EL (cell line): ENCODE results near the gene ABCA8.

Source experiments
- DNase-seq: peaks from one replicate; pipeline ENCODE4 v3.0.0-alpha.2; 2016

Gene ABCA8

GRCh38 chr17:68868708-68869107 is 86.5 kb downstream of the ABCA8 start:
- no peak for DNase-seq

DNA sequence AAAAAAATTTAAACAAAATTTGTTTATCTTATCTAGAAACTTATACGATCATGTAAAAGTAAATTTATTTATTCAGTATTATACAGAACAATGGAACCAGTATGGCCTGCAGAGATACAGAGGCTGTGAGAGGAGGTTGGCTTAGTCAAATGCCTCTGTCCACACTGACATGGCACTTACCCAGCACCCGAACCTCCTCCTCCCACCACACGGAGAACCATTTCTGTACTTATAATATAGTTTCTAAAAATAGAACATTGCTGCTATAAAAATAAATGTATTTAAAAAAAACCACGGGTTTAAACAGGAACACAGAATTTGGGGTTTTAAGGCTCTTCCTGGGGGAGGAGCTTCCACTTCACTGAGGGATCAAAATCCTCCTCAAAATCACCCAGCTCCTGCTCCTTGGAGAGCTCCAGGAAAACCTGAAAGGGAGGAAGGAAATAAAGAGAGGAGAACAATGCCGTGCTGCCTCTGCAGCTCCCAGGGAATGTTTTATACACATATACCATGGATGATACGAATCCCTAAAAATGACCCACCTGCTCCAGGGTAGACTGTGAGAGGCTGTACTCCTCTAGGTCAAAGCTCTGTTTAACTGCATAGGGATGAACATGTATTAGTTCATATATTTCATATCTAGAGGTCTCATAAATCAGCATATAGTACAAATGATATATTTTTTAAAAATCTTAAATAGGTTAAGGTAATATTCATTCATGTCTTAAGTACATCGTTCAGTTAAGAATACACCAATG is 87.3 kb downstream of the ABCA8 start:
- DNase-seq, result no peak

DNA sequence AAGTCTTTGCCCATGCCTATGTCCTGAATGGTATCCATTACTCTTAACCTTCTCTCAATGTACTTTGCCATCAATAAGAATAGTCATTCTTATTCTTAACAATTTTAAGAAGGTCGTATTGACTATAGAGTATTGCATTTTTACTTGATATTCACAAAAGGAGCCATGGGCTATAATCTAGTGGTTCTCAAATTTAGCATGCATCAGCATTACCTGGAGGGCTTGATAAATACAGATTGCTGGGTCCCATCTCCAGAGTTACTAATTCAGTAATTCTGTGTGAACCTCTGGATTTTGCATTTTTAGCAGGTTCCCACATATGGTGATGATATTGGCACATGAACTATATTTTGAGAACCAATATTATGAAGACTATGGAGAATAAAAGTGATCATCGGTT is 89.6 kb downstream of the ABCA8 start:
- DNase-seq, result no peak

DNA sequence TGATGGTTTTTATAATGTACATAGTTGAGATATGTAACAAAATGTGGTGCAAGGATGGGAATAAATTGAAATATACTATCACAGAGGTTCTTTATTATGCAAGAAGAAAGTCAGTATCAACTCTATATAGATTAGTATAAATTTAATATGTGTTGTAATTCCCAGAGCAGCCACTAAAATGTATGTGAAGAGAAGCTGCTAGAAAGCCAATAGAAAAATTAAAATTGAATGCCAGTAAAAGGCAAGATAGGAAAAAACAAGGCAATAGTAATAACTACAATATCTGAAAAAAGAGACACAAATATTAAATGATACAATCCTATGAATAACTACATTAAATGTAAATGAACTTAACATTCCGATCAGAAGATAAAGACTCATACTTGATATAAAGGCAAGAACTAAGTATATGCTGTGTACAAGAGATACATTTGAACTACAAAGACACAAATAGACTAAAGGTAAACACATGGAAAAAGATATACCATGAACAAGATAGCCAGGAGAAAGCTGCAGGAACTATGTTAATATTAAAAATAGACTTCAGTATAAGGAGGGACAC is 92.0 kb downstream of the ABCA8 start:
- DNase-seq, result no peak

- no peak for DNase-seq
Observed at GRCh38 chr17:68861602-68862001, 93.6 kb downstream of the ABCA8 start.

DNA sequence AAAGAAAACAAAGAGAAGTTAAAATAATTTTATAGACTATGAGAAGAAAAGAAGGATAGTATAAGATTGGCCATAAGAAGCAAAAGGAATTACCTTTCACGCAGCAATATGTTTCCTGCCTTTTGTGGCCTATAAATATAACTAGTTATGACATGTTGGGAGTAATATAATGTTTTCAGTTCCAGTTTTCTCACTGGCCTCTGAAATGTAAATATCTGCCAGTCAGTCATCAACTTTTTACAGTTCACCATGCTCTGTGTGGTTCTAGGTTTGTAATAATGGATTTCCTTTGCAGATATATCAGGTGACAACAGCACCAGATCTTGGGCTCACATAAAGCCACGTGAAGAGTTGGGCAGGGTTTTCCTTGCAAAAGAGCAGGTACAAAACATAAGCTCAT is 94.3 kb downstream of the ABCA8 start:
- no peak for DNase-seq

DNA sequence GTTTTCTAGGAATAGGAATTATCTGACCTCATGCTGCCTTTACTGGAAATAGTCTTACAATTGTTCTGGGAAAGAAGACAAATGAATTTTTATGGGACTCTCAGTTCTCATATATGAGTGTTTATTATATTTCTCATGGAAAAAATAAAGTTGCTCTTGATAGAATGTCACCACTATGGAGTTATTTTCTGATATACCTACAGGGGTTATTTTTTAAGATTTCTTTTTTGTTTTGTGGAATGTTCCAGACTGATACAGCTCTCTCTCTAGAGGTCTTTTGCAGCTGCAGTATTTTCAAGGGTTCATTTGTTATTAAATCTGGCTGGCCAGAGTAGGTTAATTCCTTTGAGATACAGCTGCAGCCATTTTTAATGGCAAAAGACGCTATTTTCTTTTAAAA is 100.7 kb downstream of the ABCA8 start:
- DNase-seq, result no peak

- no peak for DNase-seq
Observed at GRCh38 chr17:68853439-68853838, 101.8 kb downstream of the ABCA8 start.

- DNase-seq, result no peak
Observed at GRCh38 chr17:68853036-68853435, 102.2 kb downstream of the ABCA8 start.

DNA sequence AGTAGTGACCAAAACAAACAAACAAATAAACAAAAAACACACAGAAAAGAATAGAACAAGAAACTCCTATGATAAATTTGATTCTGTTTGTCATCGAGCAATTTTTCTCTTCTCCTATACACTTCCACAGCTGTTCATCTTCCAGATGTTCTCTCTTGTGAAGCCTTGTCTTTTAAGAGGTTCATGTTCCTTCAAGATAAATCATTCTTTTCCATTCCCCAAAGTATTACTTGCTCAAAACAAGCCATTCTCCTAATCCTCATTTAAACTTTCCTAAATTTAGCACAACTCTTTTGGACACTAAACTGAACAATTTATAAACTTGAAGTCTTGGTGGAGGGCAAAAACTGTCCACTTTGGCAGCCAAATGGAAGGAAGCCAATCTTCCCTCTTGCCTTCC is 103.3 kb downstream of the ABCA8 start:
- no peak for DNase-seq

DNA sequence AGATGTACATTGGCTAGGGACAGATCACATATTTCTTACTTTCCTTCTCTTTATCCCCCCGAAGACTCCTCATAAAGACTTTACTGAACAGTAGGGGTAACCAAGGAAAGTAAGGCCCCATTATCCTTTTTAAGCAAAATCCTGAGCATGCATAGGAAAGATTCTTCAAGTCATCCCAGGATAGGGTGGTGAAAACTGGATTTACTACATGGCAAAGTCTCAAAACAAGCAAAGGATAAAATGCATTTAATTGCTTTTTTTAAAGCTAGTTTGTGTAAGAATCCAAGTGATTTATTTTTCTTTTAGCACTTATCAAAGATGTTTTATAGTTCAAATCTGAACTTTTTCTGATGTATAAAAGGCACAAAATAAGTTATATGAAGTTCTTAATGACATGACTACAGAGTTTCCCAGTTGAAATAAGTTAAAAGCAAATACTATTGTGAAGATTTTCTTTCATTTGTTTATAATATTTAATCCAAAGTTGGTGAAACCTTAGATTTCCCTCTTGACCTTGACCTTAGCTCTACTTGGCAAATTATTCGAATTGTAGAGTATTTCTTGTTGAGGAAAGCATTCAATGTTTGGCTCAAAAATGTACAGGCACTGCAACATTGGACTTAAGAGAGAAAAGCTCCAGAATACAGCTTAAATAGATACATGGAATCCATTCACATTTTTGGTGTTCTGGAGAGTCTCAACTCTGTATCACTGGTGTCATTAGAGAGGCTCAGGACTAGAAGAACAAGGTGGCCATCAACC is 104.3 kb downstream of the ABCA8 start:
- DNase-seq, result no peak

DNA sequence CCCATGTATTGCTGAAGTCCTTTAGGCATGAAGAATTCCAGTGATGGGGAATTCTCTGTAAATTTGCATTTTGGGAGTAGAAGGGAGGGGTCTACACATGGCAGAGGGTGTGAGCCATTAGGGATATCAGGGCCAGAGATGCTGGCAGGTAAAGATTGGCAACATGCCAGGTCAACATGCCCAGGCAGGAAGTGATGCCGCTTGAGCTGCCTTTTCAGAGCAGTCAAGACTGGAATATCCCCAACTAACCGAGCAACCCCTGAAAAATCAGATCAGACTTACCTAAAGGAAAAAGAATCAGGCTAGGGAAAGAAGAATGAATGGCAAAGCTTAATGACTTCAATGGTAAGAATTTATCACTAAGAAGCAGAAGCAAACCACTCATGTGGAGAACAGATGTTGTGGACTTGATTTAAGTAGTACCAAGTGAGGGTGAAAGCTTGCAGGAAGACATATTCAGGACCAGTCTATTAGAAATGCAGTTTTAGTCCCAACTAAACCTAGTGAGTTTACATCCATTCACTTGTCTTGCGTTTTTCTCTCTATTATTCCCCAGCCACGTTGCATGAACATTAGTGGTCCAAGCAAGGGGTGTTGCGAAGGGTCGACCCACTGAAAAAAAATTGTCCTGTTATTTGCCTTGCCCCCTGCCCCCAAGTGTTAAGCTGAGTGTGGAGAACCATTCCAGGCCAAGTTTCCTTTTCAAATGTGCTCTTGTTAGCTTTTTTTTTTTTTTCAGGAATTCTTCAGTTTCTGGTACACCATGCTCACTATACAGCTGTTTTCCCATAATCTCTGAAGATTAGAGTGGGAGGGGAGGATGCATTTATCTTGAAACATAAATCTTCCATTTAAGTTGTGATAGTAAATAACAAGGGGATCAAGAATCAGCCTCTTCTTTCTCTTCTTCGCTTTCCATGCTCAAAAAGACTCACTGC is 105.2 kb downstream of the ABCA8 start:
- no peak for DNase-seq

DNA sequence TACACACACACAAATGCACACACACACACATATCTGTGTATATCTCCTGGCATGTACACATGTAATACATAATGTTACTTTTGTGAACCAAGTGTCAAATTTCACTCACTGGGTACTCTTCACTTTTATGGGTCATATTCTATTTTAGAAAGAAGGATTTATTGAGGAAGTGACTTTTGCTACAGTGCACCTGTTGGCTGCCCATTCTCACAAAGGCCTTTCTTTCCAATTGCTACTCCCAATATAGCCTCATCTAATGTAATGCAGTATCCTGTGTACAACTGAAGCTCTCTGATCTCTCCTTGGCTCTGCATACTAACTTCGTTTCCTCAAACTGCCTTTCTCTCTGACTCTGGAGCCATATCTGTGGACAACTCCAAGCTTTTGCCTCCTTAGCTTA is 107.5 kb downstream of the ABCA8 start:
- DNase-seq, result no peak

DNA sequence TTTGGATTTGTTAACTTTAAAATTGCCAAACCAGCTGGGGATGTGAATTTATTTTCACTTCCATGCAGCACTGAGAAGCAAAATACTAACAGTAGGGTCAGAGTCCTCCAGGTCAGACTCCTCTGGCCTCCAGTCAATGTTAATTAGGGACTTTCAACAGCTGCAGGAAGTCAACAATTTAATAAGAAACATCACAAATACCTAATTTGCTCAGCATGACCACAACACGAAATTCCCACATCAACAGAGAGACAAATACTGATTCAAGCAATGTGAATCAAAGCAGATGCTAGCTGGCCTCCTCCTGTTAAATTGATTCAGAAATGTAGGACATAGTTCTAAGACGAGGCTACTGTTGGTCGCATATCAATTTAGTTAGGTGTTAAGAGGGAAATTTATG is 111.7 kb downstream of the ABCA8 start:
- DNase-seq, result no peak

DNA sequence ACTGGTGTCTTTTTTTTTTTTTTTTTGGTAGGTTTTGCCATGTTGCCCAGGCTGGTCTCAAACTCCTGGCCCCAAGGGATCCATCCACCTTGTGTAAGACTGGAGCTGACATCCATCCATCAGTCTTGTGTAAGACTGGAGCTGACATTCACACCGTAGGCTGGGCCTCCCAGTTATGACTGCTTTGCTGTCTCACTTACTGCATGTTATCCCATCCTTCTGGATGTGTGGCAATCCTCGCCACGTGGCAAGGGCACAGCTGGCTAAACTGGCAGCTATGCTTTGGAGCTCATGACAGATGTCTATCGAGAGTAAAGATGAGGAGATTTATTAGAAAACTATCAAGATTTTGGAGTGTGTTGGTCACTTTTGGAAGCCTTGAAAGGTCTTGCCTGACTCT is 115.1 kb downstream of the ABCA8 start:
- DNase-seq, result no peak

GRCh38 chr17:68835071-68835470 is 120.1 kb downstream of the ABCA8 start:
- no peak for DNase-seq

- DNase-seq, result no peak
Observed at GRCh38 chr17:68834328-68834836, 120.8 kb downstream of the ABCA8 start.

- no peak for DNase-seq
Observed at GRCh38 chr17:68832109-68832802, 122.9 kb downstream of the ABCA8 start.

- no peak for DNase-seq
Observed at GRCh38 chr17:68831170-68831569, 124.0 kb downstream of the ABCA8 start.

DNA sequence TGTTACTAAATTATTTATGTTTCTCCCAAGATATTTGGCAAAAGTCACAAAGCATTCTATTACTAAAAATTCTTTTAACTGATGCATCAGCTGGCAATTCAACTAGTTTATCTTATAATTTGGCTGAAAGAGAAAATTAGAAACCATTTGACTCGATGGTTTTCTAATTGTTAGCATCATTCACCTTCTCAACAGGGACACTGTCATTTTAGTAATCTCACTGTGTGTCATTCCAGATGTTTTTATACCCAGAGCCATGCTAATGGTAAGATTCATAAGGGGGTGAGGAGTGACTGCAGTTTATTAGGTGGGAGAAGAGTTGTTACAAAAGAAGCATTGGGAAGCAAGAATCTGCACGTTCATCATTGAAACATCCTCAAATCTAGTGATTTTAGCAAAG is 124.9 kb downstream of the ABCA8 start:
- DNase-seq, result no peak

GRCh38 chr17:68829211-68829610 is 126.0 kb downstream of the ABCA8 start:
- no peak for DNase-seq

DNA sequence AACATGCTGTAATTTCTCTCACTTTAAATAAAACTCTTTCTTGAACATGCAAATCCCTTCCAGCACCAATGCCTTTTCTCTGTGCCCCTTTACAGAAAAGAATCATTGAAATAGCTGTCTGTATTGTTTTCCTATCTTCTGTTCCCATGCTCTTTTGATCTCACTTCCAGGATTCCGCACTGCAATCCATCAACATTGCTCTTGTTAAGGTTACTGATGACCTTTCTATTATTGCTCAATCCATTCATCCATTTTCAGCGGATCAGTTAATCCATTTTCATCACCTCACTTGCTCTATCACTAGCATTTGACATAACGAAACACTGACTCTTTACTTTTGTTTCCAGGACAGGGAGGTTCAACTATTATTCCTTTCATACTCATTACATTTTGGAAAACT is 130.5 kb downstream of the ABCA8 start:
- DNase-seq, result no peak
